GM13976 (cell line): ENCODE measurements around the gene FBXL5.

Source experiments
- DNase-seq: peaks from one replicate; pipeline ENCODE4 v3.0.0; 2012; ENCODE audit warnings: low spot score
- in situ Hi-C: fragments of 300-500 bp; cut with MboI; formaldehyde crosslinking; loops from one replicate; pipeline ENCODE4 v1.12.0; 2022; ENCODE audit warnings: low sequenced_read_pairs, mixed read lengths, inconsistent platforms; ENCODE audit not compliant: unreplicated experiment
- TF ChIP-seq, protein P1 (sequence below): IDR thresholded peaks from 2 replicates; pipeline ENCODE4 v1.5.1; 2012; ENCODE audit warnings: borderline replicate concordance, mild to moderate bottlenecking; ENCODE audit not compliant: insufficient read depth; ENCODE audit errors: extremely low read depth, missing control alignments, control extremely low read depth

The FBXL5 gene

DNA sequence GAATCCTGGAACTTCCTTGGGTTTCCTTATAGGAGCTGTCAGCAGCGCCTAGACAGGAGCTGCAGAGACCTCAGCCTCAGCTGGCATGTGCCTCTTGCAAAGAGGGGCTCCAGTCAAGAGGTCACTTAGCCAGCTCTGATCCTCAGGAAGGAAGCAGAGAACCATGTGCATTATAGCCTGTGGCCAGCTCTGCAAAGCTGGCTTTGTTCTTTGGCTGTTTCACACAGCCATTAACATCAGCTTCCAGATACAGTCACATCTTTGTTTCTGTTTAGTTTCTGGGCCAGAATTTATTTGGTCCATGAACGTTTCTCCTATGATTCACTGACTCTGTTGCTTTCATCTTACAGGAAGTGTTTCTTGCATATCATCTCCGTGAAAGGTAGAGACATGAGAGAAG lies 93.0 kb downstream of the FBXL5 start:
- in situ Hi-C loops, result no loop called here

DNA sequence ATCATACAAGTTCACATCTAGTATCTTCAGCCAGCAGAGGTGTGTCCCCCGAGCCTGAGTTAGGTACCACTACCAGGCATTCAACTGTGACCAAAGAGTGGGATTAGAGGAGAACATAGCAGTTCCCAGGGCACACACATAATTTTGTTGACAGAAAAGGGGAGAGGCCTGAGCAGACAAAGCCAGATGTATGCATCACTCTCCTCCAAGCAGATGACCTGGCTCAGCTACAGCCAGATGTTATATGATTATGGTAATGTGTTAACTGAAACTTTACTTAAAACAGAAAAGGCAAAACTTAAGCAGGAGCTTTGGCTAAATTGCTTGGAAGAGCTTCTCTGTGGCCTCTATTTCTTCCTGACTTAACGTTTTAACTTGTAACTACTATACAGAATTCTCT lies 96.6 kb downstream of the FBXL5 start:
- no peak for DNase-seq
- TF ChIP-seq, protein P1, sequence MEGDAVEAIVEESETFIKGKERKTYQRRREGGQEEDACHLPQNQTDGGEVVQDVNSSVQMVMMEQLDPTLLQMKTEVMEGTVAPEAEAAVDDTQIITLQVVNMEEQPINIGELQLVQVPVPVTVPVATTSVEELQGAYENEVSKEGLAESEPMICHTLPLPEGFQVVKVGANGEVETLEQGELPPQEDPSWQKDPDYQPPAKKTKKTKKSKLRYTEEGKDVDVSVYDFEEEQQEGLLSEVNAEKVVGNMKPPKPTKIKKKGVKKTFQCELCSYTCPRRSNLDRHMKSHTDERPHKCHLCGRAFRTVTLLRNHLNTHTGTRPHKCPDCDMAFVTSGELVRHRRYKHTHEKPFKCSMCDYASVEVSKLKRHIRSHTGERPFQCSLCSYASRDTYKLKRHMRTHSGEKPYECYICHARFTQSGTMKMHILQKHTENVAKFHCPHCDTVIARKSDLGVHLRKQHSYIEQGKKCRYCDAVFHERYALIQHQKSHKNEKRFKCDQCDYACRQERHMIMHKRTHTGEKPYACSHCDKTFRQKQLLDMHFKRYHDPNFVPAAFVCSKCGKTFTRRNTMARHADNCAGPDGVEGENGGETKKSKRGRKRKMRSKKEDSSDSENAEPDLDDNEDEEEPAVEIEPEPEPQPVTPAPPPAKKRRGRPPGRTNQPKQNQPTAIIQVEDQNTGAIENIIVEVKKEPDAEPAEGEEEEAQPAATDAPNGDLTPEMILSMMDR, result no peak
- in situ Hi-C loops, result no loop called here

More for the DNA sequence above, 93.0 kb downstream of the FBXL5 start:
- TF ChIP-seq, protein P1, result no peak
- no peak for DNase-seq

DNA sequence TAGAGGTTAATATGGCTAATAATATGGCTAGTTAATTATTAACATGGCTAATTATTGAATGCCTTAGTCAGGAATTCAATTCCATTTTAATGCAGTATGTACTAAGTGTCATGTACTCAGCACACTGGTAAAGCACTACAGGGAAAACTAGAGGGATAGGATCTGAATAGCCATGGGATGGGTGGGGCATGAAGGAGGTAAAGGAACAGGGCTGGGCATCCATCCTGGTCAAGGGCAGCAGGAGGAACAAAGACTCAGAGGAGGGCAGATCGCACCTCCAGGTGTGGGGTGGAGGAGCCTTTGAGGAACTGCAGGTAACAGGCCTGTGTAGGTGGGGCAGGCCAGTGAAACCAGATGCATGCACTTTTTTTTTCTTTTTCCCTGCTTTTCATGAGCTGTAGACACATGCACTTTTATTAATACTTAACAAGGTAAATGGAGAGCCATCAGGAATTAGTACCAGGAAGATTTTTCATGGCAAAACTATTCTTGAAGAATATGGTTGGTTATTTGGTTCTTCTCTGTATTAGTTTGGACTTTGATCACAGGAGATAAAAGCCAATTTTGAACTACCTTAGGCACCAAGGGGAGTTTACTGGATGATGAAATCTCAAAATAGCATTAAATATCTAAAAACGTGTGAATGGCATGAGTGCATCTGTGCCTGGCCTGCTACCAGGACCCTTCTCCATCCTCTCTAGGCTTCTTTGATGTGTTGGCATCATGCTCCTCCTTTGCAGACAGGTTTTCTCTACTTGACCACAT lies 97.2 kb downstream of the FBXL5 start:
- TF ChIP-seq, protein P1, result no peak
- in situ Hi-C loops, result no loop called here
- no peak for DNase-seq

DNA sequence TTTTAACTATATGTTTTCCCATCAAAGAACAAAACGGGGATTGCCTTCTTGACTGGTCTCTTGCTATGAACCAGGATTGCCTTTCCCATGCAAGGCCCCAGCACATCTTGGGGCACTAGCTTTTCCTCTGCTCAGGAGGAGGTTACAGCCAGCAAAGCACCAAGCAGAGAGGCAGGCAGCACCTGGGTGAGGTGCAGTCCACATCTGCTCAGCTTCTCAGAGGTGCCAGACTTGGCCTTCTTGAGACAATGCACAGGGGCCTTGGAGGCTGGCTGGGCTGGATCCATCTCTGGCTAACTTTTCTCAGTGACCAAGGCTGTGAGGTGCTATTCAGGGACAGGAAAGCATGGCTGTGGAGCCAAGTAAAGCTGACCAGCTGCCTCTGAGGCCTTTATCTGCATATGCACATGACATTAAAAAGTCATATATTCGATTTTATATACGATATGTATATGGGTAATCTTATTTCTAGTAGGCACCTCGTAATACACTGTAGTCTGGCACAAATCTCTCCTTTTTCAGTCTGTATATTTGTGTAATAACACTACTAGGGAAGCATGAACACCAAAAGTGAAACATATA lies 98.6 kb downstream of the FBXL5 start:
- TF ChIP-seq, protein P1, result no peak

More for the DNA sequence above, 98.6 kb downstream of the FBXL5 start:
- in situ Hi-C loops, result no loop called here
- no peak for DNase-seq
